ENCODE data around the gene MON1A.

Gene MON1A

DNA sequence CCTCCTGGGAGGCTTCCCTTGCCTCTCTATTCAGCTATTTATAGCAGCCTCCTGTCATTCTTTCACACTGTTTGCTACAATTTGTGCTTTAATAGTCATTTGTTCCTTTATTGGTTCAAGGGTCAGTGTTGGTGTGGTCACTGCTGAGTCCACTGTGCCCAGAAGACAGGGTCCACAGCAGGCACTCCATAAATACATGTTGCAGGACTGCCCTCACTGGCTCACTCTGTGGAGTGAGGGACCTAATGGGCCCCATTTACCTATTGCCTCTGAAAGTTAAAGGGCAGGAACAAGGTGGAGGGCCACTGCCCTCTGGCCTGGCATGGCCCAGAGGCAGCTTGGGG is 42.7 kb downstream of the MON1A start:
- no peak for TF ChIP-seq ZNF274 (IDR thresholded peaks at IDR 0.05; ENCODE audit: low read depth, low read length)
- no peak overlapping the region for H3K4me3 ChIP-seq (ENCODE audit: low read length)

GRCh38 chr3:49883998-49884397 is 45.6 kb downstream of the MON1A start:
- TF ChIP-seq ZNF274 (IDR thresholded peaks at IDR 0.05; ENCODE audit: low read depth, low read length): no peak
- no peak overlapping the region for H3K4me3 ChIP-seq (ENCODE audit: low read length)

DNA sequence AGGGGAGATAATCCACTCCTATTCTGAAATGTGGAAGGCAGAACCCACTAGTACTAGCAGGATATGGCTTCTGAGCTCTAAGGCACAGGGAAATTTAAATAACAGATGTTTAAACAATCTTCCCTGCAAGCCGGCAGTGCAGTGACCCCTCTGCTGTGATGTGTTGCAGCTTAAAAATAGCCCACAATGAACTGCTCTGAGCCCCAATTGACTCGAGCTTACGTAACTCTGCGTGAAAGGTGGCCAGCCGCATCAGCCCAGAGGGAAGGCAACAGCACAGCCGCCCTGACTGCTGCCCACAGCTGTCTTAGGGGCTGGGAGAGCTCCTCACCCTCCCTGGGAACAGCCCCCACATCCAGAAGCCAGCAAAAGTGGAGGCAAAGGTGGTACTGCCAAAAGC is 47.4 kb downstream of the MON1A start:
- H3K4me3 ChIP-seq (ENCODE audit: low read length): no peak overlapping the region
- no peak for TF ChIP-seq ZNF274 (IDR thresholded peaks at IDR 0.05; ENCODE audit: low read depth, low read length)

DNA sequence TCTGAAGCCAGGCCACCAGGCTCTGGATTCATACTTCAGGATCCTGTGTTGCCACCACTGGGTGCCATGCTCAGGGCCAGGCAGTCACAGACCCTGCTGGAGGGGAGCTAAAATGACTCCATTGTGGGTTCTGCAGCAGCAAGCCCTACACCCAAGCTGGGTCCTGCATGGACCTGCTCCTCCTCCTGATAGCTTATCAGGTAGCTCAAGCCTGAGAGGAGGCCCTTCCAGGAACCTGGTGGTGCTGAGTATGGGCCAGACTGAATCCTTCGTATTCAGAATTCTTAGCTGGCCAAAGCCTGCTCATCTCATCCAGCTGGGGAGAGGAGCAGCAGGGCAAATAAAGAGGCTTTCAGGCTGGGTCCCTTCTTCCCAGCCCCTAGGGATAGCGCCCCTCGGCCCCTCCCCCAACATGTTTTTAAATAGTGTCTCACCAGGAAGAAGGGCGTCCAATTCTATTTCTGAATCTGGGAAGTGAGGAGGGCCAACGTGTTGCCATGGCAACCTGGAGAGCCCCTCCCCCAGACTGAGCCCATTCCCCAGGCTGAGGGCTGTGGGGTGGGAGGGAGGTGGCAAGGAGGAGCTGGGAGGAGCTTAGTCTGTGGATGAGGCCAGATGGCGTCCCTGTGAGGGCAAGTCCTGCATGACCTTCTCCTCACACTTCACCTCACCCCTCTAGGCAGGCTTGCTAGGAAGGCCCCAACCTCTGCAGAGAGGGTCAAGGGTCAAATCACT is 48.9 kb downstream of the MON1A start:
- no peak for TF ChIP-seq ZNF274 (IDR thresholded peaks at IDR 0.05; ENCODE audit: low read depth, low read length)
- no peak overlapping the region for H3K4me3 ChIP-seq (ENCODE audit: low read length)

GRCh38 chr3:49879721-49880120 is 49.9 kb downstream of the MON1A start:
- no peak for TF ChIP-seq ZNF274 (IDR thresholded peaks at IDR 0.05; ENCODE audit: low read depth, low read length)

DNA sequence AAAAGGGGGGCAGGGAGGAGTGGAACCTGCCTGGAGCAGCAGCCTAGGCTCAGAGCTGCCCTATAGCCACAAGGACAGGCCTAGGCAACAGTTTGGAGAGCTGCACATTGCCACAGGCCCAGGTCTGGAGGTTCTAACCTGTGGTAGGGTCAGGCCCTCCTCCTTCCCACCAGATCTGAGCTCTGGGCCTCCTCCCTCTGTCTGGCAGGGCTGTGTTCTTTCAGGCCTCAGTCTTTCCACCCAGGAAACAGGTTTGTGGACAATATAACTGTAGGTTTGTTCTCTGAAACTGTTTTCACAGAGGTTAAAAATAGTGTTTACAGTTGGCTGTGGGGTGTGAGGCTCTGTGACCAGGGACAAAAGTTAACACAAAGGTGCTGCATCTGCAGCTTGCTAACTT is 50.9 kb downstream of the MON1A start:
- TF ChIP-seq ZNF274 (IDR thresholded peaks at IDR 0.05; ENCODE audit: low read depth, low read length): no peak
- no peak overlapping the region for H3K4me3 ChIP-seq (ENCODE audit: low read length)

More at GRCh38 chr3:49879721-49880120, 49.9 kb downstream of the MON1A start:
- H3K4me3 ChIP-seq (ENCODE audit: low read length): no peak overlapping the region

DNA sequence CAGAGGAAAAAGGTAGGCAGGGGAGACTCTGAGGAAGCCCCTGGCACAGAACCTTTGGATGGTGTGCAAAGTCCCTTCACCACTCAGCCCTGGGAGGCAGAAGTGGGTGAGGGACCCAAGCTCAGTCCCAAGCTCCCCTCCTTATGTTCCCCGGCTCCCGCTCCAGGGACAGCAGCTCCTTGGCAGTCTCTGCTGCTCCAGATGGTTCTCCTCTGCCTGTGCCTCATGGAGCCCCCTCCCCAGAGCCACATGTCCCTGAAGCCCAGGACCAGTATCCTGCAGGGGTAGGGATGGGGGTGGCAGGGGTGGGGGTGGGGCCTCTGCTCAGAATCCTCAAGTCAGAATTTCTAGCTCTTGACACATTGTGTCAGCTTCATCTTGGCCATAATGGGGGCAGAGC is 51.9 kb downstream of the MON1A start:
- no peak for TF ChIP-seq ZNF274 (IDR thresholded peaks at IDR 0.05; ENCODE audit: low read depth, low read length)
- H3K4me3 ChIP-seq (ENCODE audit: low read length): no peak overlapping the region

- no peak overlapping the region for H3K4me3 ChIP-seq (ENCODE audit: low read length)
- TF ChIP-seq ZNF274 (IDR thresholded peaks at IDR 0.05; ENCODE audit: low read depth, low read length): no peak
These were observed 53.0 kb downstream of the MON1A start for GRCh38 chr3:49876567-49876966.

GRCh38 chr3:49873623-49874022 is 56.0 kb downstream of the MON1A start:
- H3K4me3 ChIP-seq (ENCODE audit: low read length): no peak overlapping the region
- no peak for TF ChIP-seq ZNF274 (IDR thresholded peaks at IDR 0.05; ENCODE audit: low read depth, low read length)

DNA sequence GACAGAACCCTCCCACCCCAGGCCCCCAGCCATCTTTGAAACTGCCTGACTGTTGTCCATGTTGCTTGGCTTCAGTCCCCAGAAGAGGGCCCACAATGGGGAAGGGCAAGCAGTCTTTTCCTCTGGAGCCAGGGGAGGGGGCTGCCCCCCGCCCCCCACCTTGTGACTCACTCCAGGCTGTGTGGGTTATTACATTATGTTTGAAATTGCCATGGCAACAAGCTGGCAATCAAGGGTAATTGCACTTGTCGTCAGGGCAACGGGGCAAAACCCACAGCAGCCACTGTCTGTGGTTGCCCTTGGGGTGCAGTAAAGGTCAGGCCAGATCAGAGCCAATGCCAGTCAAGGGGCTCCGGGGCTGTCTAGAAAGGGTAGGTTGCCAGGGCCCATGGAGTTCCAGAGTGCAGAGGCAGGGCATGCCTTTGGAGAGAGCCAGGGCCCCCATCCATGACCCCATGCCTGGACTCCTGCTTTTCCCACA is 56.8 kb downstream of the MON1A start:
- H3K4me3 ChIP-seq (ENCODE audit: low read length): no peak overlapping the region
- TF ChIP-seq ZNF274 (IDR thresholded peaks at IDR 0.05; ENCODE audit: low read depth, low read length): no peak

DNA sequence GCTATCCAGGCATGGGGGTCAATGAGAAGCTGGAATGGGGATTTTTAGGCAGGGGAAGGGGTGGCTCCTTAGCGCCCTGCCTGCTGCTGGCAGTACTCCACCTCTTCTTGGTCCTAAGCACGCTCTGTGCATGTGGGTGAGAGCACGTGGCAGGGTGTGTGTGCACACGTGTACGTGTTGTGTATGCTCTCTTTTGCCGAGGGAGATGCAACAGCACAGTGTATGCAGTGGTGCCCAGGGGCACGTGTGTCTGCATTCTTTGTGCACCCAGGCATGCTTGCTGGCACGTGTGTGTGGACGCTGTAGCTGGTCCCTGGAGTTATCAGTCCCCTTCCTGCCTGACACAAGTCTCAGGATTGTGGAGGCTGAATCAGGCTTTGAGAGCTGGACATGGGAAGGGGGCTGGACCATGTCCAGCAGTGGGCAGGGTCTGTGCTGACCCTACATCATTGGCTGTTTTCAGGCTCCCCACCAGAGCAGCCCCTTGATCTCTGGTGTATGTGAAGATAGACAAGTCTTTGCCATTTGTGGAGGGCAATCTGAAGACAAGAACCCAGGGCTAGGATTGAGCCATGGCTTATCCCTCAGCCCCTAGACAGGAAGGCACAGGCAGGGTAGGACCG is 58.0 kb downstream of the MON1A start:
- H3K4me3 ChIP-seq (ENCODE audit: low read length): no peak overlapping the region
- no peak for TF ChIP-seq ZNF274 (IDR thresholded peaks at IDR 0.05; ENCODE audit: low read depth, low read length)

GRCh38 chr3:49869525-49870126 is 60.0 kb downstream of the MON1A start, which contains the start of gene CAMKV:
TSS of gene CAMKV (minus strand) at chr3:49869906. CDS start at chr3:49862388, 7,518 bp downstream.
- no peak for TF ChIP-seq ZNF274 (IDR thresholded peaks at IDR 0.05; ENCODE audit: low read depth, low read length)
- peak within 1 kb of the TSS; percentile 16; the same call in 1 of the 2 replicates for H3K4me3 ChIP-seq (ENCODE audit: low read length)

DNA sequence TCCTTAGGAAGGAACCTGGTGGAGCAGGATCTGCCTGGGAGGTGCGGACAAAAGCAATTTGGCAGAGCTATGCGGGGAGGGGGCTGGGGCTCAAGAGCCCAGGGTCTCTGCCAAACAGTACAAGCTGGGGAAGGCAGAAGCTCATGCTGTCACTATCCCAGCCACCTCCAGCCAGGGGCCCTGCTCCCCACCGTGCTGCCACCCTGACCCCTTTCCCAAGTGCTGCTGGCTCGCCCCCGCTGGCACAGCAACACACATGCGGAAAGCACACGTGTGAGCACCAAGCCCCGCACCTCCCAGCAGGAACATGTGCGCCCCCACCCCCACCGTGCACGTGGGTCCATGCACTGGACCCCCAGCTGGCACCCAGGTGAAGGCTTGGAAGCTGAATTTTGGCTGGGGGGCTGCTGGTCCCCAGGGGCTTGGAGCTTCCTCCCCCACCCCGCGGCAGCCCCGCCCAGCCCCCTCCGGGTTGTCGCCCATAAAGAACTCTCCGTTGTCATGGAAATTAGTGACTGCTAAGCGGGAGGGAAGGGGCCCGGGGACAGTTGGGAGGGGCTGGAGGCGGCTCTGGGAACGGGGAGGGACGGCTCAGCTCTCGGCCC is 60.6 kb downstream of the MON1A start:
- H3K4me3 ChIP-seq (ENCODE audit: low read length): no peak overlapping the region; the same call in 1 of the 2 replicates
- no peak for TF ChIP-seq ZNF274 (IDR thresholded peaks at IDR 0.05; ENCODE audit: low read depth, low read length)

- no peak overlapping the region for H3K4me3 ChIP-seq (ENCODE audit: low read length)
- TF ChIP-seq ZNF274 (IDR thresholded peaks at IDR 0.05; ENCODE audit: low read depth, low read length): no peak
These were observed 61.7 kb downstream of the MON1A start for GRCh38 chr3:49867871-49868321.
